Esophagus squamous epithelium (tissue), 4 donors: ENCODE data around the gene SLFN13.

Source experiments
- POLR2A ChIP-seq, 4 donors: fragments of 450-650 bp; IDR thresholded peaks; one replicate each; pipeline ENCODE4 v1.6.1; 2017; ENCODE audit warnings: antibody characterized with exemption in 4 of 4, mild to moderate bottlenecking in 4 of 4, moderate library complexity in 3 of 4
- TF ChIP-seq, protein P1 (sequence below), 6 experiments: fragments of 450-650 bp in 4 of 6; fragments of 200-600 bp in 2 of 6; sonication (generic) in 2 of 6; IDR thresholded peaks; one replicate each; pipeline ENCODE4 v1.5.1; 2016 to 2019; ENCODE audit warnings: antibody characterized with exemption in 6 of 6, mild to moderate bottlenecking in 4 of 6, moderate library complexity in 4 of 6

DNA sequence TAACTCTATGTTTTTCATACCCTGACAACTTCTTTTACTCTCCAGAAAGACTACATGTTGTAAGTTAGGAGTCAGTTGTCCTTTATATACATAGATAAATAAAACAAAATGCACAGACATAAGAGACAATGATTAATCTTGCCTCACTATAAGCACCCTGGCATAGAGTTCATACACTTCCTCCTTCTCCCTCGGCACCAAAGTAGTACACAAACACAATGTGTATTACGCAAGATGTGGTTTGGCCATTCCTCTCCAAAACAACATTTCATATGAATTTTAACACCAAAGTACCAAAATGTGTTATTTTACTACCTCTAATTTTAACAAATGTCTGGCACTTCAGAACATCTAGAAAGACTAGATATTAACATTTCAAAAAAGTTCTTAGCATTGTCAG lies 57.9 kb downstream of the SLFN13 start:
- TF ChIP-seq POLR2A (IDR thresholded peaks at IDR 0.05): no peak
- TF ChIP-seq, protein P1, sequence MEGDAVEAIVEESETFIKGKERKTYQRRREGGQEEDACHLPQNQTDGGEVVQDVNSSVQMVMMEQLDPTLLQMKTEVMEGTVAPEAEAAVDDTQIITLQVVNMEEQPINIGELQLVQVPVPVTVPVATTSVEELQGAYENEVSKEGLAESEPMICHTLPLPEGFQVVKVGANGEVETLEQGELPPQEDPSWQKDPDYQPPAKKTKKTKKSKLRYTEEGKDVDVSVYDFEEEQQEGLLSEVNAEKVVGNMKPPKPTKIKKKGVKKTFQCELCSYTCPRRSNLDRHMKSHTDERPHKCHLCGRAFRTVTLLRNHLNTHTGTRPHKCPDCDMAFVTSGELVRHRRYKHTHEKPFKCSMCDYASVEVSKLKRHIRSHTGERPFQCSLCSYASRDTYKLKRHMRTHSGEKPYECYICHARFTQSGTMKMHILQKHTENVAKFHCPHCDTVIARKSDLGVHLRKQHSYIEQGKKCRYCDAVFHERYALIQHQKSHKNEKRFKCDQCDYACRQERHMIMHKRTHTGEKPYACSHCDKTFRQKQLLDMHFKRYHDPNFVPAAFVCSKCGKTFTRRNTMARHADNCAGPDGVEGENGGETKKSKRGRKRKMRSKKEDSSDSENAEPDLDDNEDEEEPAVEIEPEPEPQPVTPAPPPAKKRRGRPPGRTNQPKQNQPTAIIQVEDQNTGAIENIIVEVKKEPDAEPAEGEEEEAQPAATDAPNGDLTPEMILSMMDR (IDR thresholded peaks at IDR 0.05): no peak
